CD4-positive, alpha-beta memory T cell (primary cell): ENCODE data around the gene ZNF573. TPM values are rescaled to one million over a fixed set of nuclear protein-coding genes. Genes with fewer than 3 reads are reported as not detected.

Experiments used
- CTCF ChIA-PET: fragments of 350-600 bp; sonication (Branson Sonifier 250); formaldehyde crosslinking; loops from one replicate; lab custom pipeline; 2021; ENCODE audit warnings: inconsistent platforms; ENCODE audit not compliant: partially characterized antibody; lab: Charles Lee
- POLR2A ChIA-PET: fragments of 350-600 bp; sonication (Branson Sonifier 250); formaldehyde crosslinking; loops from one replicate; lab custom pipeline; 2021; ENCODE audit not compliant: partially characterized antibody; lab: Charles Lee
- DNase-seq, 5 donors: peaks; one replicate each; pipeline versions ENCODE4 v3.0.0 to v3.0.0-alpha.2; 2020 to 2022; ENCODE audit warnings: mixed read lengths in 1 of 5
- H3K27ac ChIP-seq: one replicate; pipeline ENCODE4 v1.7.0; 2013; ENCODE audit warnings: low read depth, low read length
- H3K27me3 ChIP-seq: 2 replicates; pipeline ENCODE4 v1.7.0; 2013; ENCODE audit warnings: mild to moderate bottlenecking, low read length, moderate library complexity; ENCODE audit not compliant: insufficient read depth
- H3K36me3 ChIP-seq: 2 replicates; pipeline ENCODE4 v1.7.0; 2013; ENCODE audit warnings: mild to moderate bottlenecking, low read length, moderate library complexity; ENCODE audit not compliant: insufficient read depth
- H3K4me1 ChIP-seq: 2 replicates; pipeline ENCODE4 v1.7.0; 2013; ENCODE audit warnings: mild to moderate bottlenecking, low read length, moderate library complexity; ENCODE audit not compliant: insufficient read depth
- H3K4me3 ChIP-seq, 2 donors: one replicate each; pipeline ENCODE4 v1.7.0; 2013; ENCODE audit warnings: low read length in 2 of 2, mild to moderate bottlenecking in 1 of 2
- H3K9me3 ChIP-seq, 2 donors: one replicate each; pipeline ENCODE4 v1.7.0; 2013; ENCODE audit warnings: low read length in 2 of 2, control low read depth in 1 of 2; ENCODE audit not compliant: control insufficient read depth in 1 of 2
- H3K27ac Mint-ChIP-seq, 7 donors: one replicate each; pipeline ENCODE4 v1.8.0; 2020 to 2021; ENCODE audit warnings: mixed read lengths in 7 of 7, mild to moderate bottlenecking in 6 of 7, inconsistent platforms in 3 of 7, moderate library complexity in 3 of 7
- H3K27me3 Mint-ChIP-seq, 2 donors: one replicate each; pipeline ENCODE4 v1.8.0; 2020 to 2021; ENCODE audit warnings: mixed read lengths in 2 of 2
- H3K36me3 Mint-ChIP-seq, 2 donors: one replicate each; pipeline ENCODE4 v1.8.0; 2020 to 2021; ENCODE audit warnings: mixed read lengths in 2 of 2, inconsistent platforms in 1 of 2, mild to moderate bottlenecking in 1 of 2
- H3K4me1 Mint-ChIP-seq, 4 donors: one replicate each; pipeline ENCODE4 v1.8.0; 2020 to 2021; ENCODE audit warnings: mixed read lengths in 4 of 4, mild to moderate bottlenecking in 1 of 4
- H3K4me3 Mint-ChIP-seq, 8 donors: one replicate each; pipeline ENCODE4 v1.8.0; 2020 to 2021; ENCODE audit warnings: mixed read lengths in 8 of 8, mild to moderate bottlenecking in 7 of 8, moderate library complexity in 6 of 8, inconsistent platforms in 3 of 8
- H3K9me3 Mint-ChIP-seq, 8 donors: one replicate each; pipeline ENCODE4 v1.8.0; 2020 to 2021; ENCODE audit warnings: mixed read lengths in 8 of 8, mild to moderate bottlenecking in 5 of 8, inconsistent platforms in 3 of 8, moderate library complexity in 1 of 8
- intact Hi-C: fragments of 100-400 bp; cut with micrococcal nuclease; formaldehyde crosslinking; loops from one replicate; pipeline ENCODE4 v1.15.1; 2023
- polyA plus RNA-seq, 2 donors: library from polyadenylated mRNA; unstranded; fragments of 300-500 nt; fragmentation: Illumina TruSeq; gene quantifications; one replicate each; pipeline ENCODE4 v1.2.3, GENCODE V29; 2021
- total RNA-seq, 2 experiments: library from RNA; stranded (reverse); gene quantifications; one replicate each; pipeline ENCODE4 v1.2.3, GENCODE V29; 2021

ZNF573 gene
- total and polyA plus RNA-seq, 4 experiments from 2014 or later: 3.1 to 31.1 (median 22.1) TPM

DNA sequence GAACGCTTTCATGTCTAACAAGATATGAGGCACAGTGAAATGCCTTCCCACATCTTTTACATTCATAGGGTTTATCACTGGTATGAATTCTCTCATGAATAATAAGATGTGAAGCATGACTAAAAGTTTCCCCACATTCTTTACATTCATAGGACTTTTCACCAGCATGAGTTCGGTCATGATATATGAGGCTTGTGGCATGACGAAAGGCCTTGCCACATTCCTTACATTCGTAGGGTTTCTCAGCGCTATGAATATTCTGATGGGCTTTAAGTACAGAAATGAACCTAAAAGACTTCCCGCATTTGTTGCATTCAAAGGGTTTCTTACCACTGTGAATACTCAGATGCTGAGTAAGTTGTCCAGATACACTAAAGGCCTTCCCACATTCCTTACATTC is 81.2 kb downstream of the ZNF573 start:
- peaks cover 0 to 31% of the 10 kb centered on the region in 2 donors for H3K9me3 ChIP-seq

DNA sequence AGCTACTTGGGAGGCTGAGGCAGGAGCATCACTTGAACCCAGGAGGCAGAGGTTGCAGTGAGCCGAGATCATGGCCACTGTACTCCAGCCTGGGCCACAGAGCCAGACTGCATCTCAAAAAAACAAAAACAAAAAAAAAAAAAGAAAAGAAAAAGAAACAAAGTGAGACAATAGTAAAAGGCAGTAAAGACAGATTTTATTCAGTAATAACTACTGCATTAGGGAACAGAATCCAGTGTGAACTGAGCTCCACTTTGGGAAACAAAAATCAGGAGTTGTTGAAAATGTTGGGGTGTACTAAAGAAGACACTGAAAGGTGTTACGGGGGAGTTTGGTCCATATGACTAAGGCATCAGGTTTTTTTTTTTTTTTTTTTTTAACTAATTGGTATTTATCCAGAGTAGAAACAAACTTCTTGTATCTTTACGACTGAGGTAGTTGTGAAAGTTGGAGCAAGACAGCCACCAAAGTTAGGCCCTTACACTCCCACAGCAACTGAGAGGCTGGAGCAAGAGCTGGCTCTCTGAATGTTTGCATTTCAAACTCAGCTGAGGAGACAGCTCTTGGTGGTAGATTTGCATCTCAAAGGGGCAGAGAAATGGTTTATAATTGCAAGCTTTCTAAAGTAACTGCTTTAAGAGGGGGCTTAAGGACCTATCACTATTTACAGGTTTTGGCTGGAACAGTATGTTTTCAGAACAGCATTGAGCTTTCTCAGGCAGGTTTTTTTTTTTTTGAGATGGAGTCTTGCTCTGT is 84.1 kb downstream of the ZNF573 start:
- peaks cover 4 to 59% (median 37%) of the 10 kb centered on the region in 8 donors for H3K9me3 Mint-ChIP-seq
- POLR2A ChIA-PET: interaction anchor here (0.7 to 1.0 kb wide), 3 partner anchors 40 to 857 kb away, joined by 3 to 4 read pairs (median 3); partner anchors contain the start of gene ZFP30
- no peak overlapping the region for H3K4me3 Mint-ChIP-seq

More for the DNA sequence above, 81.2 kb downstream of the ZNF573 start:
- Mint-ChIP-seq H3K4me3 (no peak overlapping the region), H3K36me3 (peaks cover 44 to 56% of the 10 kb centered on the region in 2 donors), H3K9me3 (peaks cover 6 to 69% (median 55%) of the 10 kb centered on the region in 8 donors), H3K27ac (no peak overlapping the region), H3K4me1 (peaks cover 0 to 5% (median under 1%) of the 10 kb centered on the region in 4 donors), H3K27me3 (no peaks in the 10 kb centered on the region)
- intact Hi-C loops: no loop called here
- Histone ChIP-seq H3K36me3 (peaks cover 10% of the 10 kb centered on the region), H3K4me3 (no peak overlapping the region), H3K27me3 (no peaks in the 10 kb centered on the region), H3K4me1 (no peaks in the 10 kb centered on the region), H3K27ac (no peak overlapping the region)
- no peak for DNase-seq
- ChIA-PET CTCF (no interaction called here), POLR2A (no interaction called here)

DNA sequence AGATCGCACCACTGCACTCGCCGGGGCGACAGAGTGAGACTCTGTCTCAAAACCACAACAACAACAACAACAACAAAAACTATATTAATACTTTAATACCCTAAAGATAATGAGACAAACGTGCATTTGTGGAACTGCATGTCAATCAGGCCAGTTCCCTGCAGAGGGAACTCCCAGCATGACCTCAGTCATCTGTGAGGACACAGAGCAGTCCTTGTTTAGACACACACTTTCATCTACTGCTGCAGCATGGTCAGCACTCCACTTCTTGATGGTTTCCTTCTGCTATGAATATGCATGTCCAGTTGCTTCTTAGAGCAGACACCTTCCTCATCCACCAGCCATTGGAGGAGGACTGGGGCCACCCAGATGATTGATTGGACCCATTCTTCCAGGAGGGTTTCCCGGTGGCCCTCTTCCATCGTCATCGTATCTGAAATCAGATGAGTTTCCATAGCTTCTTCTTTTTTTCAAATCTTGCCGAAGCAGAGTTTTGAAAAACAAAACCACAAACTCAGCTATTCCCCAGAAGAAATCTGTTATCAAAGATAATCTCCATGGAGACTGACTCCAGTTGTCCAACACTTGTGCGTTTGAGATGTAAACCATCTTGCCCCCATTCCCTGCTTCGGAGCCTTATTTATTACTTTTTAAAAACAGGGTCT is 86.3 kb downstream of the ZNF573 start:
- POLR2A ChIA-PET: interaction anchor here (1.4 to 2.2 kb wide), 6 partner anchors 27 to 322 kb away, joined by 6 to 16 read pairs (median 9); partner anchors contain the start of genes ZFP30, ZNF527, ZNF540 and ZNF571
- Histone ChIP-seq H3K4me3 (no peak overlapping the region), H3K4me1 (peaks cover 6% of the 10 kb centered on the region), H3K27me3 (no peaks in the 10 kb centered on the region), H3K27ac (no peak overlapping the region), H3K9me3 (peaks cover 0 to 16% of the 10 kb centered on the region in 2 donors), H3K36me3 (no peaks in the 10 kb centered on the region)
- Mint-ChIP-seq H3K9me3 (peaks cover 3 to 37% (median 17%) of the 10 kb centered on the region in 8 donors), H3K27me3 (no peaks in the 10 kb centered on the region), H3K27ac (peak overlapping the region in 3 of 7 donors; percentile 13 to 77 (median 59)), H3K4me3 (peak overlapping the region in 6 of 8 donors; percentile 17 to 78 (median 42)), H3K36me3 (peaks cover 19 to 22% of the 10 kb centered on the region in 2 donors), H3K4me1 (peaks cover 3 to 22% (median 10%) of the 10 kb centered on the region in 4 donors)
- CTCF ChIA-PET: interaction anchor here (0.7 to 1.6 kb wide), 3 partner anchors 8 to 62 kb away, joined by 3 read pairs; partner anchors contain the start of gene ZNF607
- intact Hi-C loops: loop anchor here (1.0 to 5.0 kb wide), 4 partner anchors 38 to 376 kb away; partner anchors contain the start of genes ZFP30, ZNF540, ZNF571 and ZNF793
- no peak for DNase-seq

More for the DNA sequence above, 84.1 kb downstream of the ZNF573 start:
- CTCF ChIA-PET: no interaction called here
- H3K9me3 ChIP-seq: peaks cover 0 to 31% of the 10 kb centered on the region in 2 donors
- intact Hi-C loops: no loop called here
- H3K4me1 Mint-ChIP-seq: peaks cover 3 to 22% (median 10%) of the 10 kb centered on the region in 4 donors
- peaks cover 10% of the 10 kb centered on the region for H3K36me3 ChIP-seq
- H3K4me1 ChIP-seq: peaks cover 6% of the 10 kb centered on the region
- H3K4me3 ChIP-seq: no peak overlapping the region
- H3K27ac ChIP-seq: no peak overlapping the region
- no peak for DNase-seq
- H3K27me3 Mint-ChIP-seq: no peaks in the 10 kb centered on the region
- no peak overlapping the region for H3K27ac Mint-ChIP-seq
- no peaks in the 10 kb centered on the region for H3K27me3 ChIP-seq
- peaks cover 34 to 36% of the 10 kb centered on the region in 2 donors for H3K36me3 Mint-ChIP-seq

DNA sequence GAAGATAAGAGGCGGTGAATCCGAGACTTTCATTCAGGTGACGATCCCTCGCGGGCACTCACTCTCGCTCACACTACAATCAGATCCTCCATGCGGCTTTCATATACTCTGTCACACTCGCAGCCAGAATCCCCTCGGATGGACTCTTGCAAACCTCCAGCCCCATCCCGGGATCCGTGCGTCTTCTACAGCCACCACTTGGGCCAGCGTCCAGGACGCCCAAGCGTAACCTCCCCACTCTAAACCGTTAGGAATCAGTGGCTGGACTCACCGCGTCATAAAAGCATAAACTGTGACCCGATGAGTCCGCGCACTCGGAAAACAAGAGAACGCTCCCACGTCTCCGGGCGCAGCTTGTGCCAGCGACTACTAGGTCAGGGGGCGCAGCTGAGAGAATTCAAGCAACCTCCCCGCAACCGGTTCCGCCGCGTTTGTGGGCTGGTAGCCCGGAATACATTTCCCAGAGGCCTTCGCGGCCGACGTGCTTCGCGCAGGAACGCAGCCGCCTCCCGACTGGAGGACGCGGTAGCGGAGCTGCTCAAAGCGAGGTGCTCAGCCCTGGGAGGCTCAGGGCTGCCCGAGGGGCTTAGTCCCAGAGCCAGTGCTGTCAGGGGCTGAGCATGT is 87.4 kb downstream of the ZNF573 start:
- H3K4me3 Mint-ChIP-seq: peak overlapping the region; percentile 84 to 98 (median 95)
- peaks cover 13 to 19% of the 10 kb centered on the region in 2 donors for H3K36me3 Mint-ChIP-seq
- H3K36me3 ChIP-seq: no peaks in the 10 kb centered on the region
- H3K4me1 ChIP-seq: peaks cover 6% of the 10 kb centered on the region
- H3K27ac Mint-ChIP-seq: peak overlapping the region; percentile 79 to 97 (median 93)
- DNase-seq: peak; percentile 70 to 78 (median 73)
- CTCF ChIA-PET: interaction anchor here (0.5 to 1.6 kb wide), 3 partner anchors 9 to 43 kb away, joined by 3 to 4 read pairs (median 3); partner anchors contain the start of gene ZNF607
- H3K4me3 ChIP-seq: peak overlapping the region; percentile 61 to 80
- intact Hi-C loops: loop anchor here (1.0 to 5.0 kb wide), 4 partner anchors 37 to 375 kb away; partner anchors contain the start of genes ZFP30, ZNF540, ZNF571 and ZNF793
- peaks cover 4 to 22% (median 10%) of the 10 kb centered on the region in 4 donors for H3K4me1 Mint-ChIP-seq
- peaks cover 0 to 8% of the 10 kb centered on the region in 2 donors for H3K9me3 ChIP-seq
- POLR2A ChIA-PET: interaction anchor here (0.5 to 2.2 kb wide), 12 partner anchors 28 to 1119 kb away, joined by 3 to 16 read pairs (median 6); partner anchors contain the start of genes ZFP30, ZNF383, ZNF527 and ZNF529
- H3K9me3 Mint-ChIP-seq: peaks cover 0 to 32% (median 11%) of the 10 kb centered on the region in 8 donors
- H3K27me3 ChIP-seq: no peaks in the 10 kb centered on the region
- H3K27ac ChIP-seq: peak overlapping the region; percentile 49
- no peaks in the 10 kb centered on the region for H3K27me3 Mint-ChIP-seq

Other genes with a start within 250 kb of the ZNF573 start
- 10 to 100 TPM; 10.1 to 14.2 TPM for gene ZNF571, start 184.8 kb downstream of the ZNF573 start, total RNA-seq
- gene ZNF571, start 184.8 kb downstream of the ZNF573 start, polyA plus RNA-seq: 1 to 10 TPM; 5.8 to 9.3 TPM
- 10 to 100 TPM; 24.2 to 24.5 TPM for gene ZNF540, start 184.7 kb downstream of the ZNF573 start, total RNA-seq
- 1 to 10 TPM; 4.8 TPM for gene ZNF540, start 184.7 kb downstream of the ZNF573 start, polyA plus RNA-seq
- gene ZFP30, start 124.1 kb downstream of the ZNF573 start, total RNA-seq: 10 to 100 TPM; 21.8 to 24.4 TPM
- gene ZFP30, start 124.1 kb downstream of the ZNF573 start, polyA plus RNA-seq: 1 to 10 TPM; 1.4 to 2.7 TPM
- 10 to 100 TPM; 11.8 to 13.0 TPM for gene ZNF607, start 59.8 kb downstream of the ZNF573 start, total RNA-seq
- 1 to 10 TPM; 5.4 to 7.6 TPM for gene ZNF607, start 59.8 kb downstream of the ZNF573 start, polyA plus RNA-seq
- gene WDR87, start 127.0 kb upstream of the ZNF573 start, total RNA-seq: not detected
- gene WDR87, start 127.0 kb upstream of the ZNF573 start, polyA plus RNA-seq: not detected
- gene SIPA1L3, start 127.6 kb upstream of the ZNF573 start, total RNA-seq: 10 to 100 TPM; 31.8 to 35.0 TPM
- gene SIPA1L3, start 127.6 kb upstream of the ZNF573 start, polyA plus RNA-seq: 1 to 10 TPM in 1 of 2 donors, under 1 TPM in 1; 0.39 to 3.8 TPM